ENCODE measurements around the gene HPRT1. TPM values are rescaled to one million over a fixed set of nuclear protein-coding genes. Genes with fewer than 3 reads are reported as not detected.

Gene HPRT1
- total RNA-seq, 1 donor from 2014 or later, result 16.7 TPM

DNA sequence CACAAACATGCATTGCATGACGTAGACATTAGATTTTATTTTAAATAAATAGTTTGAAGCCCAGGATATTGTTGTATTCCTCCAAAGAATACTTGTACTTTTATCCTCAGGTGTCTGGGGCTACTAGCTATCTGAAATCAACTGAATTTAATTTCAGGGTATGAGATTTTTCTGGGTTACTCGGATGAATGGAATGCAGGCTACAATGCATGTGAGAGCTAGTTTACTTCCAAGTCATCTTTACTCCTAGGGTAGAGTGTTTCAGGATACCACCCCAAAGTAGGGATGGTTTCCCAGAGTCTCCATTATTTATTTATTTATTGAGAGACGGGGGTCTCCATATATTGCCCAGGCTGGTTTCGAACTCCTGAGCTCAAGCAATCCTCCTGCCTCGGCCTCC lies 66.4 kb downstream of the HPRT1 start:
- no peak overlapping the region for H3K4me3 Mint-ChIP-seq (ENCODE audit: low read depth)
- no peak for TF ChIP-seq CTCF (IDR thresholded peaks at IDR 0.05; ENCODE audit: unreplicated experiment)
- H3K4me1 Mint-ChIP-seq (ENCODE audit: low read depth), result peaks cover 2% of the 10 kb centered on the region
- no peaks in the 10 kb centered on the region for H3K27me3 Mint-ChIP-seq
- H3K27ac Mint-ChIP-seq, result no peak overlapping the region
- no peaks in the 10 kb centered on the region for H3K36me3 Mint-ChIP-seq (ENCODE audit: insufficient read depth)
- DNase-seq (ENCODE audit: low spot score, unreplicated experiment), result no peak
- H3K9me3 Mint-ChIP-seq (ENCODE audit: low read depth), result peaks cover 10% of the 10 kb centered on the region

GRCh38 chrX:134528960-134529359 lies 69.0 kb downstream of the HPRT1 start:
- no peak for TF ChIP-seq CTCF (IDR thresholded peaks at IDR 0.05; ENCODE audit: unreplicated experiment)

GRCh38 chrX:134529481-134529880 lies 69.5 kb downstream of the HPRT1 start:
- Mint-ChIP-seq H3K9me3 (ENCODE audit: low read depth) (peaks cover 14% of the 10 kb centered on the region), H3K4me3 (ENCODE audit: low read depth) (no peak overlapping the region), H3K36me3 (ENCODE audit: insufficient read depth) (no peaks in the 10 kb centered on the region), H3K27me3 (no peaks in the 10 kb centered on the region), H3K27ac (no peak overlapping the region), H3K4me1 (ENCODE audit: low read depth) (no peaks in the 10 kb centered on the region)
- no peak for DNase-seq (ENCODE audit: low spot score, unreplicated experiment)
- no peak for TF ChIP-seq CTCF (IDR thresholded peaks at IDR 0.05; ENCODE audit: unreplicated experiment)

More at GRCh38 chrX:134528960-134529359, 69.0 kb downstream of the HPRT1 start:
- DNase-seq (ENCODE audit: low spot score, unreplicated experiment), result no peak
- H3K27ac Mint-ChIP-seq, result no peak overlapping the region
- no peaks in the 10 kb centered on the region for H3K4me1 Mint-ChIP-seq (ENCODE audit: low read depth)
- H3K27me3 Mint-ChIP-seq, result no peaks in the 10 kb centered on the region
- no peaks in the 10 kb centered on the region for H3K36me3 Mint-ChIP-seq (ENCODE audit: insufficient read depth)
- peaks cover 14% of the 10 kb centered on the region for H3K9me3 Mint-ChIP-seq (ENCODE audit: low read depth)
- H3K4me3 Mint-ChIP-seq (ENCODE audit: low read depth), result no peak overlapping the region

- no peak for DNase-seq (ENCODE audit: low spot score, unreplicated experiment)
- no peak for TF ChIP-seq CTCF (IDR thresholded peaks at IDR 0.05; ENCODE audit: unreplicated experiment)
- H3K36me3 Mint-ChIP-seq (ENCODE audit: insufficient read depth), result no peaks in the 10 kb centered on the region
- H3K27me3 Mint-ChIP-seq, result no peaks in the 10 kb centered on the region
- H3K9me3 Mint-ChIP-seq (ENCODE audit: low read depth), result peaks cover 11% of the 10 kb centered on the region
- H3K4me1 Mint-ChIP-seq (ENCODE audit: low read depth), result no peaks in the 10 kb centered on the region
- no peak overlapping the region for H3K27ac Mint-ChIP-seq
- no peak overlapping the region for H3K4me3 Mint-ChIP-seq (ENCODE audit: low read depth)
These were observed 70.9 kb downstream of the HPRT1 start for GRCh38 chrX:134530845-134531244.

GRCh38 chrX:134533352-134533751 lies 73.4 kb downstream of the HPRT1 start:
- Mint-ChIP-seq H3K27ac (no peak overlapping the region), H3K4me3 (ENCODE audit: low read depth) (no peak overlapping the region), H3K9me3 (ENCODE audit: low read depth) (peaks cover 19% of the 10 kb centered on the region), H3K27me3 (no peaks in the 10 kb centered on the region), H3K4me1 (ENCODE audit: low read depth) (peaks cover 4% of the 10 kb centered on the region), H3K36me3 (ENCODE audit: insufficient read depth) (no peaks in the 10 kb centered on the region)
- no peak for DNase-seq (ENCODE audit: low spot score, unreplicated experiment)
- TF ChIP-seq CTCF (IDR thresholded peaks at IDR 0.05; ENCODE audit: unreplicated experiment), result no peak
